GM18526 (cell line): ENCODE data around the gene STX16.

Experiments used
- POLR2A ChIP-seq: IDR thresholded peaks from 3 replicates; pipeline ENCODE4 v1.6.1; 2011; ENCODE audit not compliant: insufficient read length; ENCODE audit errors: extremely low read depth

STX16 gene

GRCh38 chr20:58702859-58703648 lies 52.0 kb downstream of the STX16 start:
- no peak for TF ChIP-seq POLR2A

DNA sequence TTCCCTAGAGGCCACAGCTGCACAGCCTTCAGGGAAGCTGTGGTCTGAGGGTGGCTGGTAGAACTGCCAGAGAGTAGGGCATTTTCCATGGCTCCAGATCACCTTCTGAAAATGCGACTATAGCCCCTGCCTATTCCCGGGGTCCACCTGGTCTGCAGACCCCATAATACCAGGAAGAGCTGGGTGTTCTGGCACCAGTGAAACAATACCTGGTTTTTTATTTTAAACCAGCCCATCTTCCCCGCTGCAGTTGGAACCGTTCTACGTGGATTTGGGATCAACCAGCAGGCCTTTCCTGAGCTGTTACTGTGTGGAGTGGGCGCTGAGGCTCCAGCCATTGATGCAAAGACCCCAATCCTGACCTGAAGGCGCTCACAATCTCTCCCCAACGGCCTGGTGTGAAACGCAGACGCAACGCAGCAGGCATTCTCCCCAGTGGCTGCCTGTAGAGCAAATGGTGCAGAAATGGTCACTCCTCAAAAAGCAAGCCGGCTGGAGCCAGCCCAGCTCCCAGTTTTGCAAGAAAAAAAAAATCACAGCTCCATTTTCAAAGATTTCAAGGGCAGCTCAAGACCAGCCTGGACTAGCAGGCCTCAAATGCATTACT lies 52.8 kb downstream of the STX16 start:
- TF ChIP-seq POLR2A = no peak

- TF ChIP-seq POLR2A = no peak
Observed at GRCh38 chr20:58705208-58705926, 54.3 kb downstream of the STX16 start.

GRCh38 chr20:58706150-58706892 lies 55.2 kb downstream of the STX16 start:
- TF ChIP-seq POLR2A = no peak

- no peak for TF ChIP-seq POLR2A
Observed at GRCh38 chr20:58706975-58707681, 56.0 kb downstream of the STX16 start.

DNA sequence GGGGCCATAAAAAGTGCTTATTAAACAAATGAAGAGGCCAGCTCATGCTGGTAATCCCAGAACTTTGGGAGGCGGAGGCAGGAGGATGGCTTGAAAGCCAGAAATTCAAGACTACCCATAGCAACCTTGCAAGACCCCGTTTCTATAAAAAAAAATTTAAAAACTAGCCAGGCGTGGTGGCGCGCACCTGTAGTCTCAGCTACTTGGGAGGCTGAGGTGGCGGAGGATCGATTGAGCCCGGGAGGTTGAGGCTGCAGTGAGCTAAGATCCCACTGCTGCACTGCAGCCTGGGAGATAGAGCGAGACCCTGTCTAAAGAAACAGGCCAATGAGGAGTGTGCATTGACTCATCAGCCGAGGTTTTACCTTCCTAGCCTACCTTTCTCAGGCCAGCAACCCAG lies 56.7 kb downstream of the STX16 start:
- TF ChIP-seq POLR2A = no peak

DNA sequence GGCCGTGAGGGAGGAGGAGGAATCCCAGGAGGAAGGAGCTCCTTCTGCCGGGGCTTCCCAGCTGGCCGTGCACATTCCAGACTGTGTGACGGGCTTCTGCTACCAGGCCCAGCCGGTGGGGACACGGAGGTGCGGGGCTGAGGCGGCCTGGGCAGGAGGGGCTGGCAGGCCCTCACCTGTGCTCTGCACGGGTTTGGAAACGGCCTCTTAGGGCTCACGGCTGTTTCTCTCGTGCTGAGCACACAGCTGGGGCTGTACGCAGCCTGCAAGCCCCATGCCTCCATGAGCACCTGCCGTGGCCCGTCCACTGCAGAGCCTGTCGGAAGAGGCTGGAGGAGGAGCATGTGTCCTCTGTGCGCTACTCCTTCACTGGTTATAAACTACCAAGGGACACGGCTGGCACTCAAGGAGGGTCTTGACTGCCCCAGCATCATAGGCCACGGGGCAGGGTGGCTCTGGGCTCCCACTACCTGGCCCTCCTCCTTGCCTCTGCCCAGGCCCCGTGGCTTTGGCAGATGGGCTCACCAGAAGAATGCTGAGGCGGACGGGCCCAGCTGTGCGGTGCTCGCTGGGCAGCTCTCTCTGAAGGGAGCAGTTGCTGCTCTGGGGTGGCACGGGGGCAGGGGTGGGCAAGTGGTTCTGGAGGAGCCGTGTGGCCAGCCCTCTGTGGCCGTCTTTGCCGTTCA lies 57.3 kb downstream of the STX16 start:
- TF ChIP-seq POLR2A = no peak

GRCh38 chr20:58709013-58709702 lies 58.1 kb downstream of the STX16 start:
- no peak for TF ChIP-seq POLR2A

DNA sequence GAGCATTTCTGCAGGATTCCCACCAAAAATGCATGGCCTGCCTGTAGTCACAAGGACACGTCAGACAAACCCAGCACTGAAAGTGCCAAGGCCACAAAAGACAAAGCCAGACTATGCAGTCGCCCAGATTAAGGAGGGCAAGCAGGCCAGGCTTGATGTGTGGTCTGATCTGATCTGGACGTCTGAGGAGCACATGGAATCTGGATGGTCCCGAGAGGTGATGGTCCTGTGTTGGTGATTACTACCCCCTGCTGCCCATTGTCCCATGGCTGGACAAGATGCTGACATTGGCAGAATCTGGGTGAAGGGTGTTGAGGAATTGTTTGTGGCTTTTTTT lies 58.6 kb downstream of the STX16 start:
- no peak for TF ChIP-seq POLR2A

DNA sequence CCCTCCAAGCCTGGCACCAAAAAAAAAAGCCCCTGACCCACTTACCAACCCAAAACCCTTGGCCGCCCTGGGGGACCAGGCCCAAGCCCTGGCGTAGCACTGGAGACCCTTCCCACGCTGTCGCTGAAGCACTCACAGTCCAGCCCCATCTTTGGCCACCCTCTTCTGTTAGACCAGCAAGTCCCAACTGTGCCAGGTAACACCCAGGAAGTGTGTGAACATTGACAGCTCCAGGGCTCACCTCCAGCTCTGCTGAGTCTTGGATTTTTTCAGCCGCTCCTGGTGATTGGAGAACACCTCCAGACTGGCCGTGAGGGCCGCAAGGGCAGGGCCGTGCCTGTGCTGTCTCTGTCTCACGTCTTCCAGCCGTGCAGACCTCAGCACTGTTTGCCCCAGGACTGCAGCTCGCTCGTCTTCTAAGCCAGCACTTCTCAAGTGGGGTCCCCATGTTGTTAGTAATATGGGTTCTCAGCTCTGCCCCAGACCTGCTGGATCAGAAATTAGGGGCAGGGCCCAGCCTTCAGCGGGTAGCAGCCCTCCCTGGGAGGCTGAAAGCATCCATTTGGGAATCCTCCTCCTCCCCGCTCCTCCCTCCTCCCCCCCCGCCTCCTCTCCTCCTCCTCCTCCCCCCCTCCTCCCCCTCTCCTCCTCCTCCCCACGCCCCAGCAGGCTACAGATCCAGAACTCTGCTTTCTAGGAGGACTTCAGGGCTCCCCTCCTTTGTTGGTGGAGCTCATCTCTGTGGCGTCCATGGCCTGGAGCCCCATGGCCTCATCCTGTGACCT lies 59.6 kb downstream of the STX16 start:
- TF ChIP-seq POLR2A = no peak

DNA sequence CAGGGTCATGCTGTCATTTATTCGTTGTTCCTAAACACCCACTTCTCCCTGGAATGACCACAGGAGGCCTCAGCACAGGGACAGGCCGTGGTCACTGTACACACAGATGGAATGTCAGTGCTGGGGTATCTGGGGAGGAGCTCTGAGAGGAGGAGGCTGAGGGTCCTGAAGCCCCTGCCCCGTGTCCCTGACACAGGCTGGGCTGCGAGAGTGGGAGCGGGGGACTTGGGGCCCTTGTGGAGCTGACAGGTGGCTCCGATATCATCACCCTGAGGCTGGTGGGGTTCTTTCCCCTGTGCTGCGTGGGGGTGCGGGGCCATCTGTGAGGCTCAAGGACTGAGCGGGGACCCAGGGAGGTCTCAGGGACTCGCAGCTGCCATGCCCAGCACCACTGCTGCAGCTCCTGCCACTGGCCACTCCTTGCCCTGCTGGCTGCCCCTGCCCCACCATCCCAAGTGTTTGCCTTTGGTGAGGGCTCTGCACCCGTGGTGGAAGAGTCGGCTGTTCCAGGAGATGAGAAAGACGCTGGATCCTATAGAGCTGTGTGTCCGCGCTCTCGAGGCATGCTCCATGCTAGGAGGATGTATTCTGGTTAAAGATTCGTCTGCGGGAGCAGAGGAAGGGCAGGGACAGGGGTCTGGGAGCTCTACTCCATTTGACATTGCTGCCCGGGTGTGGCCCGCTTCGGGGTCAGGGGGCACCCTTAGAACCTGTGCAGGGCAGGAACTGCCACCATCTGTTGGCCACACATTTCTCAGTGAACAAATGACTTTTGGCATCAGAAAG lies 60.4 kb downstream of the STX16 start:
- TF ChIP-seq POLR2A = no peak

GRCh38 chr20:58712151-58712791 lies 61.2 kb downstream of the STX16 start:
- TF ChIP-seq POLR2A = no peak
